GM04503 (cell line): ENCODE data around the gene KRTAP3-1.
A peak's percentile ranks its signal among the peaks of the same experiment; 100 is the strongest.
"Not testable (repeated sequence)": the region's sequence is repeated elsewhere in the genome, so short reads cannot be mapped to it uniquely, and the experiment has no call there.

ENCODE experiments used
- DNase-seq: peaks from one replicate; pipeline ENCODE4 v3.0.0-alpha.2; 2012; ENCODE audit warnings: low read depth

Gene KRTAP3-1

DNA sequence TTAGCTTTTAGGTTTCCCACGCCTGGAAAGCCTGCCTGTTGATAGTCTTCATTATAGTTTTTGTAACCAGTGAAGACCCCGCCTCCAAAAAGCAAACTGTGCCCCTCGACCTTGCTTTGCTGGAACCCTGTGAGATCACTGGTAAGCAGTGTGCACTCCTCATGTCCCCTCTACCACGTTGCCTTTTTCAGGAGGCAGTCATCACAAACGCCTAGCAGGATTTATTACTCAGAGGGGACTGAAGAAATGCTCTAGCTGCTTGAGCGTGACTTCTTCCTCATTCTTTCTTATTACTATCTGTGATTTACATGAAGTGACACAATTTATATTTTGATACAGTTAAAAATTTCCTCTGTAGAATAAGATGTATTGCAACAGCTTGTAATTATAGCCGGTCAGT lies 6.5 kb upstream of the KRTAP3-1 start:
- no peak for DNase-seq

DNA sequence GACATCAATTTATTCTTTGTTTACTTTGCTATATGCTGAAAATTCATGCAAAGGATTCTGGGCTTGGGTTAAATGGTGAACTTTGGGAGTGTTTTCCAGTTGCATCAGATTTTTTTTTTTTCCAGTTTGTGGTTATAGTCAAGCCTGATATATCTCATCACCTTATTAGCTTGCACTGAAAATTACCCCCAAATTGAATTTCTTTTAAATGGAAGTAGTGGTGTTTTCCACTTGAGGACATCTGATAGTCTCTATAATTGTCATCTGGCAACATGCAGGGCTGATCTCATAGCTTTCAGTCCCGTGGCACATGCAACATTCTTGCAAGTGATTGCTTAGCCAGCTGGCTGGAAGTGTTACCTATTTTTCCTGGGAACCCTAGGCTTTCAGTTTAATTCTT lies 4.7 kb upstream of the KRTAP3-1 start:
- DNase-seq, result peak; percentile 29

- peak; percentile 42 for DNase-seq
These were observed 4.3 kb upstream of the KRTAP3-1 start for GRCh38 chr17:41013181-41013580.

DNA sequence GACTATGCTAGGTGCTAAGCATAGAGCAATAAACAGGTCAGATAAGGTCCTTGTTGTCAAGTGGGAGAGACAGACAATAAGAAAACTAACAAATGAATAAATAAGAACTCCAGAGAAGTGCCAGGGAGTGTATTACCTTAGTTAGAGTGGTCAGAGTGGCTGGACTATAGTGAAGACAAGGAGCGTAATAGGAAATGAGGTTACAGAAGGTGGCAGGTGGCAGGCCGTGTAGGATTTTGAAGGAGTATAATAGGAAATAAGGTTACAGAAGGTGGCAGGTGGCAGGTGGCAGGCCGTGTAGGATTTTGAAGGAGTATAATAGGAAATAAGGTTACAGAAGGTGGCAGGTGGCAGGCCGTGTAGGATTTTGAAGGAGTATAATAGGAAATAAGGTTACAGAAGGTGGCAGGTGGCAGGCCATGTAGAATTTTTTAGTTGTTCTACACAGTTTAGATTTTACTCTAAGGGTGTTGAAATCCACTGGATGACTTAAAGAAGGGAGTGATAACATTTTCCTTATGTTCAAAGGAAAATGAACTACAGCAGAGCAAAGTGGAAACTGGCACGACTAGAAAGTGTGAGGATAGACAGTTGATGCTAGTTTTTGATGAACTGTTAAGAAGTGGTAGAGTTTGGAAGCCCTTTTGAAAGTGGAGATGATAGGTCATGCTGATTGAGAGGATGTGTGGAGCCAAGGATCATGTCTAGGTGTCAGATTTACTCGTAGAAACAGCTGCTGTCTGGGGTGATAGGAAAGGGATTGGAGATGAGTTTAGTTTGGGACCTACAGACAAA lies 3.6 kb upstream of the KRTAP3-1 start:
- DNase-seq, result no peak

DNA sequence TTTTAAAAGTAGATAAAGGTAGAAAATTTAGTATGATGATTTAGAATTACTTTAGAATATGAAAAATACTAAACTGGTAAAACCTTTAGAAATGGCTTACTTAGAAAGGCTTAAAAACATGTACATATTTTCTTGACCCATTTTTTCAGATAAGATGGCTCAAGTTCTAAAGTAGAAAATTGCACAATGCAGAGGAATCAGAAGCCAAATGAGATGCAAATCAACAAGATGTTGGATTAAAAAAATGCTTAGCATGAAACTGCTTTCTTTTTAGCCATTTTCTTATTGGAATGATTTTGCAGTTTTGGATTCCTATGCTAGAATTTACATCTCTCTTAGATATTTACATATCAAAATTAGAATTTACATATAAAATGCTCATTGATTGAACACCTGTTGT lies 1.5 kb upstream of the KRTAP3-1 start:
- DNase-seq, result no peak

- DNase-seq, result no peak
These were observed 1.0 kb upstream of the KRTAP3-1 start for GRCh38 chr17:41009936-41010335.

GRCh38 chr17:41009301-41009760 lies 403 bp upstream of the KRTAP3-1 start:
- DNase-seq, result no peak

DNA sequence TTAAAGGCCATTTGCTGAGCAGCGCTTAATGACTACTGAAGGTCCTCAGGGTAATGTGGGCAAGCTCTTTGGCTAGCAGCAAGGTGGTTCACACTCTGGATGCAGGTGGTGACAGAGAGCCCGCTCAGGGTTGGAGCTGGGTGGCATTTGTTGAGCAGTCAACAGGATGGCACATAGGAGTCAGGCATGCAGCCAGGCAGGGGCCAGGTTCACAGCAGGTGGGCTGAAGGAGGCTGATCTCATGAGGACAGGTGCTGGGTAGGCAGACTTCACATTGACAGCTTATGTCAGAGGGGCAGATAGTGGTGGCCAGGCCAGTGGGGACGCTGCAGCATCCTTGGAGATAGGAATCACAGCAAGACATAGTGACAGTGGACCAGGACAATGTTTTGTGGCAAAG lies 4.5 kb downstream of the KRTAP3-1 start:
- no peak for DNase-seq

DNA sequence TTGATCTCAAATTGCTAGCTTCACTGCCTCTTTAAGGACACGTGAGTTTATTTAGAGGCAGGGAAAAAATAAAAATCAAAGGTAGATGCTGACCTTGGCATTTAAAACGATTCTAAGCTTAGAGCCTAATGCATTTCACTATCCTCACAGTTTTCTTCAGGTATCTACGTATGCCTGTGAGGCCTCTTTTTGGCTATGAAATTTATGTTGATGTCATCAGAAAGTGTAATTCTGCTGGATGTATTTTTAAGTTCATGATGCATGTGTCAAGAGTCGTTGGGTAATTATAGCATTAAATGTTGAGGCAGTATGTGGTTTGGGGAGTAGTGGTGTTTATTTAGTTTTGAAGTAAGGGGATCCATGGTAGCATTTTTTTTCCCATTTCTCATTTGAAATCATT lies 5.0 kb downstream of the KRTAP3-1 start:
- no peak for DNase-seq

- no peak for DNase-seq
These were observed 6.1 kb downstream of the KRTAP3-1 start for GRCh38 chr17:41002814-41003213.

DNA sequence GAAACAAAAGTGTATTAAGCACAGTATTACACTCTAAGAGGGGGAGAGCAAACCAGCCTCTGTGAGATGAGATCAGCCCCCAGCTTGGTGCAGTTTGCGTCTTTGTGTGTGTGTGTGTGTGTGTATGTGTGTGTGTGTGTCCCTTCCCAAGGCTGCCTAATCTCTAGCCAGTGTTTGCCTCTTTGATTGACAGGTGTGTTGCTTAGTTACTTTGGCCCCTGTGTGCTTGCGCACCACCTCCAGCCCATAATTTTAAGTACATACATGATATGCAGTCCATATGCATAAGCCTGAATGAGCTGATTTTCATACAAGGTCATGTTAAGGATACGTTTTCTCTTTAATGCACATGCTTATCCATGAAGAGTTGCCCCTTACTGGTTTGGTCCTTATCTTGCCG lies 7.1 kb downstream of the KRTAP3-1 start:
- no peak for DNase-seq

GRCh38 chr17:40999563-40999962 lies 9.4 kb downstream of the KRTAP3-1 start, which contains the start of gene KRTAP3-2:
Gene KRTAP3-2 (minus strand): TSS chr17:40999906. CDS start chr17:40999853, 53 bp downstream.
- DNase-seq, result not testable (repeated sequence)

DNA sequence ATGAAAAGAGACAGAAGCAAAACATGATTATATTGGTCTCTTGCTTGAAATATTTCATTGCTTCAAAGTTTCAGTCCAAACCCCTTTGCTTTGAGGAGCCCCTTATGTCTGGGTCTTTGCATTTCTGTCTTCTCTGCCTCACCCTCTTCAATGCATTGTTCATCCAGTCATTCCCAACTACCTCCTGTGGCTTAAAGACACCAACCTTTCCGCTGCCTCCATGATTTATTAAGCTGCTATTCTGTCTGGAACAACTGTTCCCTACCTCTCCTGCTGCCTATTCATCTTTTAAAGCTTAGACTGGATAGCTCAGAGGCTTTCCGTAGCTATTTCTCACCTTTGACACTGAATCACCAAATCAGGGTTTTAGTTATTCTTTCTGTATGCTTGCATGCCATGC lies 11.6 kb downstream of the KRTAP3-1 start:
- DNase-seq, result no peak

- no peak for DNase-seq
These were observed 12.1 kb downstream of the KRTAP3-1 start for GRCh38 chr17:40996829-40997228.

GRCh38 chr17:40995116-40995515 lies 13.8 kb downstream of the KRTAP3-1 start:
- no peak for DNase-seq

DNA sequence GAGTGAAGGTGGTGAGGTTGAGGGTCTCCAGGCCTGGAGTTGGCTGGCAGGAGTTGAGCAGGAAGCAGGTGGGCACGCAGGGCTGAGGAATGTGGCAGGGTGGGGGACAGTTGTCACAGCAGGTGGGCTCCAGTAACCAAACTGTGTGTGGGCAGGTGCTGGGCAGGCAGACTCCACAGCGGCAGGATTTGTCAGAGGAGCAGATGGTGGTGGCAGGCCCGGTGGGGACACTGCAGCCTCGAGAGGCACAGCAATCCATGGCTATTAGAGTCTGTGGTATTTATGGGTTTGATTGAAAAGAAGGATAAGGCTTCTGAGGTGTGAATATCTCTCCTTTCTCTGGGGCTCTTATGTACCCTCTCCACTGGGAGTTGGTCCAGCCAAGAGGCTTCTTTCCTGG lies 15.1 kb downstream of the KRTAP3-1 start, which contains the start of gene KRTAP3-3:
TSS of gene KRTAP3-3 (minus strand) at position 326 of the 400 bp plus-strand sequence. CDS start at position 259, 67 bp downstream.
- no peak for DNase-seq

- no peak for DNase-seq
These were observed 15.8 kb downstream of the KRTAP3-1 start for GRCh38 chr17:40993084-40993483.

DNA sequence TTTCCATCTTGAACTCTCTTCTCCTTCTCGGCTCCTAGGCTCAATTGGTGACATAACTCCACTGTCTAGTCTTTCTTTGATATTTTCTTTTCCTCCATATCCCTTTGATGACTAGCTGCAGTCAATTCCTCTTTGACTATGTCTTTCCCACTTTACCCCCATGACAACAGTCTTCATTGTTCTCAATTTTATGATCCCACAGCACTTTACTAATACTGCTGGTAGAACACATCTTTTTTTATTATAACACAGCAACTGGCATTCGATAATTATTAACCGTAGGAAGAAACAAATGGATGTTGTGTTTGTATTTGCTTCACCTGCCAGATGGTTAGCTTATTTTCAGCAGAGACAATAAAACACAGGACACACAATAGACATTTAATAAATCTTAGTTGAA lies 16.3 kb downstream of the KRTAP3-1 start:
- no peak for DNase-seq

DNA sequence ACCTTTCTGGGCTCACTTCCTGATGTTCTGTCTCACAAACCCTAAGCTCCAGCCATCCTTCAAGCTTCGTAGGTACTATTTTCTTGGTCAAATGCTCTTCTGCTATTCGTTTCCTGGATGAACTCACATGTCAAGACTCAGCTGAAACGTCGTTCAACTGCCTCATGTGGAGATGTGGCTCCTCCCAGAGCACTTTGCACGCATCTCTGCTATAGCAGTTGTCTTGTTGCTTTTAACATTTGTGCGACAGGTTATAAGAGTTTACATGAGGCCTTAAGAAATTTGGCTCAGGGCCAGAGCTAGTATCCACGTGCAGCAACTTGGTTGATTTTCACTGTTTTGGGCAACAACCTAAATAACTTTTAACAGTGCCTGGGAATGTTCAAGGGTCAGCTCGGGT lies 22.0 kb downstream of the KRTAP3-1 start:
- no peak for DNase-seq

DNA sequence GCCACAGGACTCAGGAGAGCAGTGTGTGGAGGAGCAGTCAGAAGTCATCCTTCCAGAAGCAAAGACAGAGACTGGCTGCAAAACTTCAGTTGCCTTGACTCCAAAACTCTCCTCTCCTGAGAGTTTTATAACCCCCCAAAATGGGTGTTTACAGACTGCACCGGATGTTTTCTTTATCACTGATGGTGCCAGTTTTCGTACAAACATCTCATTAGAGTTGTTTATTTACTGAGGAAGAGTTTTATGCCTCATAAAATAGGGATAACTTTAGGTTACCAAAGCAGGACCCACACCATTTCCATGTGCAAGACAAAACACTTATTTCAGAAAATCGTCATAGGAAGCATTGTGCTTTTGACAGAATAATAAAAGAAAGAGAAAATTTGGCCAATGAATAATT lies 24.7 kb downstream of the KRTAP3-1 start, which contains the start of gene KRT40:
TSS of gene KRT40 (minus strand) at position 101 of the 400 bp plus-strand sequence. CDS start at position 48, 53 bp downstream.
- no peak for DNase-seq

DNA sequence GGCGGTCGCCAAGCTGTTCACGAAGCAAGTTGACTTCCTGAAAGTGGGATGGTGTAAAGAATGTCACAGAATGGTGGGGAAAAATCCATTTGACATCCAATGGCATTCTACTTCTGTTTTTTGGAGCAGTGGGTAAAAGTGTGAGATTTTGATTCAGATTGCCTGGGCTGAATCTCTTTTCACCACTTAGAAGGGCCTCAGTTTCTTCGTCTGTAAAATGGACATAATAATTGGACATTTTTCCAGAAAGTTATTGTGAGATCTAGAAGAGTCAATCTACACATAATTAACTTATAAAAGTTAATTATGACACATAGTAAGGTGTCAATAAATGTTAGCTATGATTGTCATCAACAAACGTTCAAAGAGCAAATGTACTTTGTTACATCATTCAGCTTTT lies 27.8 kb downstream of the KRTAP3-1 start:
- DNase-seq, result no peak

DNA sequence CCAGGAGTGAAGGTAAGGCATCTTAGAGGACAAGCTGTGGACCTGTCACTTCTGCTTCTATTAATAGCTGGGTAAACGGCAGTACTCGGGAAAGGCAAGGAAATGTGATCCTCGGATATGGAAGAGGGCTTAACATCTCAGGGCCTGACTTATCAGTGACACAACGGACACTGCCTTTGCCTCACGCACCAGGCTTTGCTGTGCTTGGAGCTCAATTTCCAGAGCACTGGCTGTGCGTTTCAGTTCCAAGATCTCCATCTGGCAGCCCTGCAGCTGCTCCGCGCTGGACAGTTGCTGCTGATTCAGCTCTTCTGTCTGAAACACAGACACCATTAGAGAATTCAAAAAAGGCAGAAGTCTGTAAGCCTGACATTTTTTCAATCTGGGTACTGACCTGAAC lies 28.3 kb downstream of the KRTAP3-1 start:
- DNase-seq, result no peak

- DNase-seq, result no peak
These were observed 28.8 kb downstream of the KRTAP3-1 start for GRCh38 chr17:40980117-40980516.
